Right lobe of liver (tissue), 6 donors: ENCODE measurements around the gene MED27. TPM values are rescaled to one million over a fixed set of nuclear protein-coding genes. Genes with fewer than 3 reads are reported as not detected.

Experiments used
- ATAC-seq, 4 donors: fragments of 200-7000 bp; cut with Tn5 transposase; one replicate each; pipeline ENCODE4 v1.9.1; 2020; ENCODE audit warnings: mild to moderate bottlenecking in 4 of 4, moderate library complexity in 4 of 4
- DNase-seq, 3 donors: peaks; one replicate each; pipeline ENCODE4 v3.0.0-alpha.2; 2020
- H3K27ac ChIP-seq, 3 donors: fragments of 200-600 bp; one replicate each; pipeline ENCODE4 v1.8.0; 2022
- H3K27me3 ChIP-seq, 2 donors: fragments of 200-600 bp; one replicate each; pipeline ENCODE4 v1.8.0; 2022
- H3K36me3 ChIP-seq, 4 donors: fragments of 200-600 bp; sonication (generic) in 1 of 4; one replicate each; pipeline versions ENCODE4 v1.5.1 to v1.8.0; 2017 to 2022; ENCODE audit warnings: control low read depth in 1 of 4
- H3K4me1 ChIP-seq, 4 donors: fragments of 200-600 bp; sonication (generic) in 1 of 4; one replicate each; pipeline versions ENCODE4 v1.5.1 to v1.8.0; 2017 to 2022; ENCODE audit warnings: control low read depth in 1 of 4
- H3K4me3 ChIP-seq, 3 donors: fragments of 200-600 bp; one replicate each; pipeline ENCODE4 v1.8.0; 2022
- H3K9me3 ChIP-seq, 4 donors: fragments of 200-600 bp; sonication (generic) in 1 of 4; one replicate each; pipeline versions ENCODE4 v1.5.1 to v1.8.0; 2017 to 2022; ENCODE audit warnings: control low read depth in 1 of 4
- CTCF ChIP-seq, 4 donors: fragments of 200-600 bp in 3 of 4; fragments of 450-650 bp in 1 of 4; IDR thresholded peaks; one replicate each; pipeline versions ENCODE4 v1.5.1 to v1.8.0; 2016 to 2022; ENCODE audit warnings: antibody characterized with exemption in 4 of 4, mild to moderate bottlenecking in 2 of 4
- POLR2A ChIP-seq: fragments of 450-650 bp; IDR thresholded peaks from one replicate; pipeline ENCODE4 v1.6.1; 2017; ENCODE audit warnings: antibody characterized with exemption, mild to moderate bottlenecking
- WGBS: methylation state at CpG from one replicate; pipeline ENCODE4 v1.1.6; 2018; ENCODE audit warnings: low coverage, low lambda C conversion rate; ENCODE audit not compliant: insufficient coverage; ENCODE audit errors: missing lambda C conversion rate; 5-methylcytosine and 5-hydroxymethylcytosine counted together
- intact Hi-C, 2 donors: fragments of 100-400 bp; cut with DNase I; formaldehyde crosslinking; loops; one replicate each; pipeline versions ENCODE4 v1.11.2 to v1.14.1; 2022
- long read RNA-seq: library from polyadenylated mRNA; unstranded; transcript quantifications from one replicate; pipeline ENCODE4 v2.0.0, GENCODE V29; 2019
- total RNA-seq, 6 experiments: library from RNA; depleted of rRNA in 2 of 6; stranded (reverse); fragments of >200 nt in 2 of 6; fragmentation: NEBNext Ultra II Directional in 3 of 6; extraction: Animal tissue kit (Norgen Biotek cat#: 25700) in 3 of 6; gene quantifications; one replicate each; pipeline versions ENCODE4 v1.1.0 to v1.2.4, GENCODE V29; 2016 to 2023
- donor health status: DM: no; HTN: yes; CAD: no.
- donor health status: DM: no; HTN: no; CAD: no.
- donor health status: DM: no; HTN: no; CAD: no.
- donor health status: DM: no; HTN: yes; CAD: no.
- donor health status: DM: no; HTN: yes; CAD: no.

MED27 gene
- total RNA-seq, result 1 to 10 TPM; 4.6 to 7.3 (median 6.1) TPM
- long read RNA-seq, partial matches to known transcripts, result 0 of 1 reads
- long read RNA-seq, other reads (novel, unspliced or antisense), result 0 of 1 reads

DNA sequence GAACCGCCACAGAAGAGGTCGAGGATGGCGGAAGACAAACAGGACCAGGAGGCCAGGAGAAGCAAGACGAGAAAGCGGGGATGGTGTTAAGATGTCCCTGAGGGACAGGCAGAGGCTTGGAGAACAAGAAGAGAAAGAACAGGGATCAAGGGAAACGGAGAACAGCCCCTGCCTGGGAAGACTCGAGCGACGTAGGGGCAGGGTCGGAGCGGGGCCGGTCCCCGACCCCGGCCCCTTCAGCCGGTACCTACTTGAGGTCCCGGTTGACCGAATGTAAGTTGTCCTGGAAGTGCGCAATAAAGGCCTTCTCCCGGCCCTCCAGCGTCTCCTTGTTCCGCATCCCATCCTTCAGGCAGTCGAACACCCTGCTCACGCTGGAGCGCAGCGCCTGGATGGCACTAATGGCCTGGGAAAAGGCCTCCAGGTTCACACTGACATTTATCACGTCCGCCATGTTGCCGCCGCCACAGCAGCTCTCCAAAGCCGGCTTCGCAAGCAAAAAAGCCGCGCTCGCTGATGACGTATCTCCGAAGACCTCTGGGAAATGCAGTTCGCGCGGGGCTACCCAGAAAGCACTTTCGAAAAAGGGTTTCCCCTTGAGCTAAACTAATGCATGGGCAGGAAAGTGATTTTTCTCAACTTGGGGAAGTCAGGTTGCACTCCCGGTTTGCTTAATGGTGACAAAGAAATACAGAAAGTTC, at the start of gene MED27:
MED27 (minus strand) TSS at position 477 of the 701 bp plus-strand sequence; CDS start at position 454, 23 bp downstream.
- peaks cover 0 to 9% (median 2%) of the 10 kb centered on the region in 4 donors for H3K36me3 ChIP-seq
- peak; percentile 95 to 99 (median 98) for ATAC-seq
- peak; percentile 94 to 95 (median 95) for DNase-seq
- H3K4me1 ChIP-seq, result peaks cover 0 to 12% (median 6%) of the 10 kb centered on the region in 4 donors
- no peaks in the 10 kb centered on the region for H3K9me3 ChIP-seq
- peak within 1 kb of the TSS in 2 of 3 donors; percentile 30 for H3K27ac ChIP-seq
- no peaks in the 10 kb centered on the region for H3K27me3 ChIP-seq
- WGBS, result 1% methylated on average over 20 of the region's 41 CpGs
- intact Hi-C loops, result no loop called here
- peak within 1 kb of the TSS; percentile 90 to 95 (median 91) for H3K4me3 ChIP-seq
- no peak for TF ChIP-seq CTCF (IDR thresholded peaks at IDR 0.05)
- no peak for TF ChIP-seq POLR2A

DNA sequence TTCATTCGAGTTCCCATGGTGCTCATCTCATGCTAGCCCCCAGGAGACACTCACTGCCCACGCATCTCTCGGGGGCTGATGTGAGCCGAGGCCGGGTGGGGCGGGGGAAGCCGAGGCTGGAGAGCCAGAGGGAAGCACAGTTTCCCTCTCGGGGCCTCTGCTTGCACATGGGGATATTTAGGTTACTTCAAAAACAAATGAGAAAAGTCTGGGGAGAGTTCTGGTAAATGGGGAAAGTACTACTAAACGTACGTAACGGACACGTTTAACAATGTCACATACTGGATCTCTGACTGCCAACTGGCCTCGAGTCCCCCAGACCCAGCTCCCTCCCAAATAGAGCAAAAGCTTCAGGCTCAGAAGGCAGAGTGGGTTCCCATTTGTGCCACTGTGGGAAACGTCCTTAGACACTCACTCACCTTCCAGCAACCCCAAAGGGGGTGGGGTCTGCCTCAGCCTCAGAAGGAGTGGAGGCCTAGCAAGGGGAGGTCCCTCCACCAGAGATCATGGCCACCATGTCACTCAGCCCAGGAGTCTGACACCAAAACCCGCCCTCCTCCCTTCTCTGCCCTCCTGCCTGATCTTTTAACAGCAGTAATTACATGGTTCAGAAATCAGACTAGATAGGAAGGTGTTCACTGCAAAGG, 48.3 kb upstream of the MED27 start:
- no peak overlapping the region for H3K4me3 ChIP-seq
- H3K9me3 ChIP-seq, result no peaks in the 10 kb centered on the region
- TF ChIP-seq CTCF (IDR thresholded peaks at IDR 0.05) (no peak), POLR2A (no peak)
- WGBS, result 39% methylated on average over 10 of the region's 15 CpGs
- no peaks in the 10 kb centered on the region for H3K4me1 ChIP-seq
- DNase-seq (no peak), ATAC-seq (no peak)
- H3K27ac ChIP-seq, result no peak overlapping the region
- intact Hi-C loops, result no loop called here
- no peaks in the 10 kb centered on the region for H3K27me3 ChIP-seq
- no peaks in the 10 kb centered on the region for H3K36me3 ChIP-seq

DNA sequence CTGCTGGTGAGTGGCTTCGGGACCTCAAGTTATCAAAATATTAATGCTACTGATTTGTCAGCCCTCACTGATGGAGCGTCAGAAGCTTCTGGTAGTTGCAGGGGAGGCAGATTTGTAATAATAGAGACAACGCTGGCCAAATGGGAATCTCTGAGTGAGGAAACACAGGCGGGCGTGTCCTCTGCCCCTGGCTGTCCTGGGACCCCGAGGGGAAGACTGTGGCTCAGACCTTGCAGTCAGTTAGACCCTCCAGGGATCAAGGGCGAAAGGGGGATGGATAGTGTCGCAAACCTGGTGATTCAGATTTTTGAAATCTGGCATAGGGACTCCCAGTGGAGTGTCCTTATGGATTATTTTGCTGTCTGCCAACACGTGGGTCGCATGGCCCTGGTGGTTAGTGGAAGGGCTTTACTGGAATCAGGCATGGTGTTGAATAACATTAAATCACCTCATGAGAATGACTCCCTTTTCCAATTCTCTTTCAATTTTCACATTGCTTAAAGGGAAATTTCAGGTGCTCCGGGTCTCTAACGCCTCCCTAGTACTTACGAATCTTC, 47.1 kb upstream of the MED27 start:
- no peaks in the 10 kb centered on the region for H3K36me3 ChIP-seq
- no peaks in the 10 kb centered on the region for H3K27me3 ChIP-seq
- H3K4me3 ChIP-seq, result no peak overlapping the region
- DNase-seq (no peak), ATAC-seq (no peak)
- intact Hi-C loops, result no loop called here
- no peaks in the 10 kb centered on the region for H3K9me3 ChIP-seq
- WGBS, result 54% methylated on average over 9 of the region's 13 CpGs
- no peaks in the 10 kb centered on the region for H3K4me1 ChIP-seq
- no peak for TF ChIP-seq CTCF (IDR thresholded peaks at IDR 0.05)
- TF ChIP-seq POLR2A, result no peak
- H3K27ac ChIP-seq, result no peak overlapping the region

- no peaks in the 10 kb centered on the region for H3K9me3 ChIP-seq
- 43% methylated on average over 20 of the region's 20 CpGs for WGBS
- no peak overlapping the region for H3K27ac ChIP-seq
- H3K27me3 ChIP-seq, result no peaks in the 10 kb centered on the region
- DNase-seq (no peak), ATAC-seq (no peak)
- intact Hi-C loops, result no loop called here
- no peak overlapping the region for H3K4me3 ChIP-seq
- no peaks in the 10 kb centered on the region for H3K4me1 ChIP-seq
- TF ChIP-seq CTCF (IDR thresholded peaks at IDR 0.05) (no peak), POLR2A (no peak)
- H3K36me3 ChIP-seq, result no peaks in the 10 kb centered on the region
Observed at GRCh38 chr9:132125944-132126679, 46.4 kb upstream of the MED27 start.
